ENCODE results near the gene RIPOR1. TPM values are rescaled to one million over a fixed set of nuclear protein-coding genes. Genes with fewer than 3 reads are reported as not detected.
A peak's percentile ranks its signal among the peaks of the same experiment; 100 is the strongest.

Gene RIPOR1
- total RNA-seq, 4 donors from 2014 or later: 20.6 to 41.5 (median 28.3) TPM

GRCh38 chr16:67547423-67548264, 19.0 kb downstream of the RIPOR1 start:
- Histone ChIP-seq H3K9me3 (no peaks in the 10 kb centered on the region), H3K27ac (peak overlapping the region; percentile 37), H3K4me1 (peaks cover 58% of the 10 kb centered on the region), H3K4me3 (no peak overlapping the region), H3K36me3 (peaks cover 46% of the 10 kb centered on the region), H3K27me3 (no peaks in the 10 kb centered on the region)
- 67% methylated on average over 8 of the region's 16 CpGs for WGBS
- TF ChIP-seq POLR2AphosphoS5 (IDR thresholded peaks at IDR 0.05): no peak
- no peak for TF ChIP-seq EP300 (IDR thresholded peaks at IDR 0.05)
- no peak for TF ChIP-seq CTCF (IDR thresholded peaks at IDR 0.05)
- no peak for TF ChIP-seq POLR2A (IDR thresholded peaks at IDR 0.05)
- peak in 1 of 2 donors; percentile 75 for DNase-seq (ENCODE audit: low spot score in 2 of 2)

GRCh38 chr16:67548265-67549126, 19.9 kb downstream of the RIPOR1 start:
- H3K9me3 ChIP-seq: no peaks in the 10 kb centered on the region
- H3K27me3 ChIP-seq: no peaks in the 10 kb centered on the region
- H3K4me1 ChIP-seq: peaks cover 58% of the 10 kb centered on the region
- H3K36me3 ChIP-seq: peaks cover 38% of the 10 kb centered on the region
- DNase-seq (ENCODE audit: low spot score in 2 of 2): no peak
- no peak overlapping the region for H3K27ac ChIP-seq
- H3K4me3 ChIP-seq: no peak overlapping the region
- WGBS: 87% methylated on average over 4 of the region's 4 CpGs
- TF ChIP-seq POLR2AphosphoS5 (IDR thresholded peaks at IDR 0.05): no peak
- no peak for TF ChIP-seq EP300 (IDR thresholded peaks at IDR 0.05)
- TF ChIP-seq POLR2A (IDR thresholded peaks at IDR 0.05): no peak
- no peak for TF ChIP-seq CTCF (IDR thresholded peaks at IDR 0.05)

- H3K36me3 ChIP-seq: peaks cover 30% of the 10 kb centered on the region
- 91% methylated on average over 4 of the region's 4 CpGs for WGBS
- TF ChIP-seq POLR2AphosphoS5 (IDR thresholded peaks at IDR 0.05): no peak
- no peak for TF ChIP-seq POLR2A (IDR thresholded peaks at IDR 0.05)
- no peaks in the 10 kb centered on the region for H3K9me3 ChIP-seq
- peaks cover 51% of the 10 kb centered on the region for H3K4me1 ChIP-seq
- H3K27ac ChIP-seq: no peak overlapping the region
- H3K4me3 ChIP-seq: no peak overlapping the region
- DNase-seq (ENCODE audit: low spot score in 2 of 2): no peak
- no peaks in the 10 kb centered on the region for H3K27me3 ChIP-seq
These were observed 20.6 kb downstream of the RIPOR1 start for GRCh38 chr16:67549240-67549639.

- H3K27me3 ChIP-seq: no peaks in the 10 kb centered on the region
- DNase-seq (ENCODE audit: low spot score in 2 of 2): no peak
- H3K36me3 ChIP-seq: peaks cover 23% of the 10 kb centered on the region
- H3K4me3 ChIP-seq: no peak overlapping the region
- no peak for TF ChIP-seq CTCF (IDR thresholded peaks at IDR 0.05)
- no peak for TF ChIP-seq POLR2A (IDR thresholded peaks at IDR 0.05)
- no peak for TF ChIP-seq EP300 (IDR thresholded peaks at IDR 0.05)
- no peak for TF ChIP-seq POLR2AphosphoS5 (IDR thresholded peaks at IDR 0.05)
- no peaks in the 10 kb centered on the region for H3K9me3 ChIP-seq
- H3K27ac ChIP-seq: no peak overlapping the region
- 33% methylated on average over 1 of the region's 1 CpG for WGBS
- peaks cover 44% of the 10 kb centered on the region for H3K4me1 ChIP-seq
These were observed 21.3 kb downstream of the RIPOR1 start for GRCh38 chr16:67549936-67550335.

GRCh38 chr16:67551091-67551490, 22.5 kb downstream of the RIPOR1 start:
- peaks cover 12% of the 10 kb centered on the region for H3K36me3 ChIP-seq
- DNase-seq (ENCODE audit: low spot score in 2 of 2): no peak
- H3K4me1 ChIP-seq: peaks cover 40% of the 10 kb centered on the region

More at GRCh38 chr16:67551091-67551490, 22.5 kb downstream of the RIPOR1 start:
- no peaks in the 10 kb centered on the region for H3K27me3 ChIP-seq
- WGBS: 100% methylated on average over 2 of the region's 2 CpGs
- no peak overlapping the region for H3K27ac ChIP-seq
- no peak for TF ChIP-seq POLR2AphosphoS5 (IDR thresholded peaks at IDR 0.05)
- no peak for TF ChIP-seq CTCF (IDR thresholded peaks at IDR 0.05)
- no peak for TF ChIP-seq POLR2A (IDR thresholded peaks at IDR 0.05)
- no peak for TF ChIP-seq EP300 (IDR thresholded peaks at IDR 0.05)
- H3K9me3 ChIP-seq: no peaks in the 10 kb centered on the region
- H3K4me3 ChIP-seq: no peak overlapping the region

Measured in suprapubic skin (tissue), 4 donors.